Ovary (tissue), 9 donors: ENCODE measurements around the gene QRICH1. TPM values are rescaled to one million over a fixed set of nuclear protein-coding genes. Genes with fewer than 3 reads are reported as not detected.
A peak's percentile ranks its signal among the peaks of the same experiment; 100 is the strongest.

Experiments
- DNase-seq, 5 donors: peaks; one replicate each; pipeline ENCODE4 v3.0.0-alpha.2; 2019 to 2020
- H3K27ac ChIP-seq, 2 donors: fragments of 200-600 bp; one replicate each; pipeline versions ENCODE4 v1.5.1 to v1.8.0; 2019 to 2022
- H3K27me3 ChIP-seq: fragments of 200-600 bp; one replicate; pipeline ENCODE4 v1.8.0; 2022
- H3K36me3 ChIP-seq: fragments of 200-600 bp; sonication (generic); one replicate; pipeline ENCODE4 v1.5.1; 2019
- H3K4me1 ChIP-seq: one replicate; pipeline ENCODE4 v1.8.1; 2013; ENCODE audit warnings: mild to moderate bottlenecking, moderate library complexity; ENCODE audit not compliant: insufficient read depth
- H3K4me3 ChIP-seq: fragments of 200-600 bp; sonication (generic); one replicate; pipeline ENCODE4 v1.5.1; 2017
- H3K9me3 ChIP-seq, 2 donors: fragments of 200-600 bp in 1 of 2; sonication (generic) in 1 of 2; one replicate each; pipeline versions ENCODE4 v1.5.1 to v1.8.1; 2013 to 2019; ENCODE audit warnings: mild to moderate bottlenecking in 1 of 2, moderate library complexity in 1 of 2
- EP300 ChIP-seq: sonication (generic); formaldehyde crosslinking; IDR thresholded peaks from one replicate; pipeline ENCODE4 v1.6.1; 2017; ENCODE audit warnings: antibody characterized with exemption
- POLR2A ChIP-seq: fragments of 450-650 bp; IDR thresholded peaks from one replicate; pipeline ENCODE4 v1.6.1; 2017; ENCODE audit warnings: antibody characterized with exemption, mild to moderate bottlenecking, moderate library complexity
- WGBS, 3 donors: extraction: QIAGEN DNeasy Blood & Tissue Kit in 1 of 3; methylation state at CpG; one replicate each; pipeline versions ENCODE4 v1.1.5 to v1.1.7; 2013 to 2017; 5-methylcytosine and 5-hydroxymethylcytosine counted together
- intact Hi-C, 4 donors: fragments of 100-400 bp; cut with DNase I; formaldehyde crosslinking; loops; one replicate each; pipeline versions ENCODE4 v1.11.0 to v1.15.1; 2022 to 2023
- polyA plus RNA-seq, 2 donors: library from polyadenylated mRNA; stranded (reverse); fragments of 200-250 nt in 1 of 2; fragments of 350-450 nt in 1 of 2; fragmentation: Illumina TruSeq in 1 of 2; extraction: RNeasy Lipid Tissue Mini Kit (QIAGEN cat#74804) in 1 of 2; gene quantifications; one replicate each; pipeline ENCODE4 v1.2.3, GENCODE V29; 2013 to 2014
- total RNA-seq, 7 donors: library from RNA; depleted of rRNA in 2 of 7; stranded (reverse); fragments of >200 nt in 2 of 7; fragmentation: NEBNext Ultra II Directional in 3 of 7; extraction: Animal tissue kit (Norgen Biotek cat#: 25700) in 3 of 7; gene quantifications; one replicate each; pipeline versions ENCODE4 v1.1.0 to v1.2.4, GENCODE V29; 2016 to 2023
- TF ChIP-seq, protein P1 (sequence below), 3 donors: fragments of 450-650 bp in 2 of 3; fragments of 200-600 bp in 1 of 3; IDR thresholded peaks; one replicate each; pipeline versions ENCODE4 v1.5.1 to v1.8.0; 2016 to 2022; ENCODE audit warnings: antibody characterized with exemption in 3 of 3, mild to moderate bottlenecking in 1 of 3
- donor health status: DM: no; HTN: no; CAD: no; lungs with moderate emphysema.
- donor health status: DM: no; HTN: no; CAD: no.
- donor health status: Bipolar disorder and iron deficiency.
- donor health status: DM: yes; HTN: yes; CAD: no.
- donor health status: DM: no; HTN: no; CAD: no.
- donor health status: DM: yes; HTN: yes; CAD: no.

QRICH1 gene
- total and polyA plus RNA-seq, 9 donors = 46.2 to 104 (median 82.8) TPM

DNA sequence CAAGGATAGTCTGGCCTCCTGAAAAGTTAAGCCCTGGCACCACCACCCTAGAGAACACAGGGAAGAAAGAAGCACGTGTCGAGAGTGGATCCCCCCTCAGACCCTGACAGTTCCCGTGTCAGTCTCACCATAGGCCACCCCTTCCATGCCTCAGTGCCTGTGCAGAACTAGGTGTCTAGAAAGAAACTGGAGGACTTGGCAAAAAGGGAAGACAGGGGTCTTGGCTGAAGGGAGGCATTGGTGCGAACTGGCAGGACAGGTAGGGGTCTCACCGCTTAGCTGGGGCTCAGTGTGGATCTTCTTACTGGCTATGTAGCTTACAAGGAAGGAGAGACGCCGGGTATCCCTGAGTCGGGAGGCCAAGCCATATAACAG, 10.2 kb upstream of the QRICH1 start:
- peak overlapping the region in 1 of 2 donors; percentile 38 for H3K27ac ChIP-seq
- TF ChIP-seq POLR2A (no peak), EP300 (no peak)
- H3K4me3 ChIP-seq = peak overlapping the region; percentile 99
- no peaks in the 10 kb centered on the region for H3K36me3 ChIP-seq
- 1 to 4% (median 3%) methylated on average over 8 of the region's 8 CpGs for WGBS, 3 donors
- peaks cover 2% of the 10 kb centered on the region for H3K4me1 ChIP-seq
- DNase-seq = no peak
- H3K27me3 ChIP-seq = no peaks in the 10 kb centered on the region
- H3K9me3 ChIP-seq = no peaks in the 10 kb centered on the region
- intact Hi-C loops = no loop called here

- H3K4me1 ChIP-seq = peaks cover 2% of the 10 kb centered on the region
- no peak overlapping the region for H3K4me3 ChIP-seq
- no peak for TF ChIP-seq EP300
- no peak for TF ChIP-seq POLR2A
- TF ChIP-seq, protein P1, sequence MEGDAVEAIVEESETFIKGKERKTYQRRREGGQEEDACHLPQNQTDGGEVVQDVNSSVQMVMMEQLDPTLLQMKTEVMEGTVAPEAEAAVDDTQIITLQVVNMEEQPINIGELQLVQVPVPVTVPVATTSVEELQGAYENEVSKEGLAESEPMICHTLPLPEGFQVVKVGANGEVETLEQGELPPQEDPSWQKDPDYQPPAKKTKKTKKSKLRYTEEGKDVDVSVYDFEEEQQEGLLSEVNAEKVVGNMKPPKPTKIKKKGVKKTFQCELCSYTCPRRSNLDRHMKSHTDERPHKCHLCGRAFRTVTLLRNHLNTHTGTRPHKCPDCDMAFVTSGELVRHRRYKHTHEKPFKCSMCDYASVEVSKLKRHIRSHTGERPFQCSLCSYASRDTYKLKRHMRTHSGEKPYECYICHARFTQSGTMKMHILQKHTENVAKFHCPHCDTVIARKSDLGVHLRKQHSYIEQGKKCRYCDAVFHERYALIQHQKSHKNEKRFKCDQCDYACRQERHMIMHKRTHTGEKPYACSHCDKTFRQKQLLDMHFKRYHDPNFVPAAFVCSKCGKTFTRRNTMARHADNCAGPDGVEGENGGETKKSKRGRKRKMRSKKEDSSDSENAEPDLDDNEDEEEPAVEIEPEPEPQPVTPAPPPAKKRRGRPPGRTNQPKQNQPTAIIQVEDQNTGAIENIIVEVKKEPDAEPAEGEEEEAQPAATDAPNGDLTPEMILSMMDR (IDR thresholded peaks at IDR 0.05) = no peak
- no peaks in the 10 kb centered on the region for H3K27me3 ChIP-seq
- WGBS, 3 donors = 89 to 92% (median 91%) methylated on average over 11 of the region's 11 CpGs
- no peaks in the 10 kb centered on the region for H3K36me3 ChIP-seq
- peak in 1 of 5 donors; percentile 12 for DNase-seq
- intact Hi-C loops = no loop called here
- H3K27ac ChIP-seq = no peak overlapping the region
- no peaks in the 10 kb centered on the region for H3K9me3 ChIP-seq
Observed at GRCh38 chr3:49100046-49100615, 6.3 kb upstream of the QRICH1 start.

GRCh38 chr3:49098910-49099630, 5.2 kb upstream of the QRICH1 start:
- no peak overlapping the region for H3K27ac ChIP-seq
- no peak for DNase-seq
- TF ChIP-seq POLR2A (no peak), EP300 (no peak)
- TF ChIP-seq, protein P1 (IDR thresholded peaks at IDR 0.05) = no peak
- no peaks in the 10 kb centered on the region for H3K9me3 ChIP-seq
- no peaks in the 10 kb centered on the region for H3K27me3 ChIP-seq
- intact Hi-C loops = loop anchor here in 1 of 4 donors (10.0 kb wide), 1 partner anchor 114 kb away; no protein-coding TSS in a partner anchor
- H3K4me1 ChIP-seq = peaks cover 8% of the 10 kb centered on the region
- no peak overlapping the region for H3K4me3 ChIP-seq
- H3K36me3 ChIP-seq = no peaks in the 10 kb centered on the region
- WGBS, 3 donors = 83 to 86% (median 83%) methylated on average over 13 of the region's 13 CpGs

GRCh38 chr3:49098429-49098828, 4.6 kb upstream of the QRICH1 start:
- Histone ChIP-seq H3K4me1 (peaks cover 6% of the 10 kb centered on the region), H3K36me3 (no peaks in the 10 kb centered on the region), H3K9me3 (no peaks in the 10 kb centered on the region), H3K27ac (no peak overlapping the region), H3K27me3 (no peaks in the 10 kb centered on the region), H3K4me3 (no peak overlapping the region)
- DNase-seq = peak in 2 of 5 donors; percentile 26 to 51
- intact Hi-C loops = loop anchor here in 1 of 4 donors (10.0 kb wide), 1 partner anchor 114 kb away; no protein-coding TSS in a partner anchor
- WGBS, 3 donors = 40 to 46% (median 44%) methylated on average over 5 of the region's 5 CpGs
- no peak for TF ChIP-seq EP300
- no peak for TF ChIP-seq POLR2A
- TF ChIP-seq, protein P1 (IDR thresholded peaks at IDR 0.05) = no peak
